H1 (cell line): ENCODE results near the gene WAC. TPM values are rescaled to one million over a fixed set of nuclear protein-coding genes. Genes with fewer than 3 reads are reported as not detected.

Experiments
- CTCF ChIA-PET: fragments of 300-600 bp; sonication (Branson Sonifier 250); formaldehyde crosslinking; loops from one replicate; lab custom pipeline; 2021; ENCODE audit not compliant: partially characterized antibody; lab: Charles Lee
- POLR2A ChIA-PET: fragments of 300-600 bp; sonication (Branson Sonifier 250); formaldehyde crosslinking; loops from one replicate; lab custom pipeline; 2021; ENCODE audit warnings: inconsistent platforms; ENCODE audit not compliant: partially characterized antibody; lab: Charles Lee
- DNase-seq, 2 experiments: peaks; one replicate each; pipeline versions ENCODE4 v3.0.0 to v3.0.0-alpha.2; 2010 to 2022; ENCODE audit warnings: low spot score in 2 of 2, low read depth in 1 of 2, mixed read lengths in 1 of 2
- FAIRE-seq: peaks from 2 replicates; lab custom pipeline; 2011; peaks lifted over from hg19 to GRCh38; lab: Jason Lieb, UNC
- H2AFZ ChIP-seq: 2 replicates; pipeline ENCODE4 v1.8.1; 2012; ENCODE audit warnings: low read length, inconsistent platforms
- H2AK5ac ChIP-seq: 2 replicates; pipeline ENCODE4 v1.6.1; 2013; ENCODE audit warnings: low read depth, low read length
- H2BK120ac ChIP-seq: replicated peaks from 2 replicates; pipeline ENCODE3; 2013; ENCODE audit warnings: low read depth, low read length, inconsistent platforms
- H2BK12ac ChIP-seq: 2 replicates; pipeline ENCODE4 v1.6.1; 2013; ENCODE audit warnings: low read depth, low read length
- H2BK15ac ChIP-seq: 2 replicates; pipeline ENCODE4 v1.6.1; 2013; ENCODE audit warnings: low read length
- H2BK20ac ChIP-seq: 2 replicates; pipeline ENCODE4 v1.6.1; 2013; ENCODE audit warnings: low read length
- H2BK5ac ChIP-seq: 2 replicates; pipeline ENCODE4 v1.6.1; 2013; ENCODE audit warnings: low read depth, low read length
- H3K14ac ChIP-seq: 2 replicates; pipeline ENCODE4 v1.6.1; 2013; ENCODE audit warnings: inconsistent platforms; ENCODE audit not compliant: insufficient read length
- H3K18ac ChIP-seq: 2 replicates; pipeline ENCODE4 v1.6.1; 2013; ENCODE audit warnings: low read length; ENCODE audit errors: extremely low read depth
- H3K23ac ChIP-seq: 2 replicates; pipeline ENCODE4 v1.6.1; 2013; ENCODE audit warnings: inconsistent platforms; ENCODE audit not compliant: insufficient read length
- H3K23me2 ChIP-seq: 2 replicates; pipeline ENCODE4 v1.6.1; 2013; ENCODE audit warnings: low read depth, low read length
- H3K27ac ChIP-seq: 2 replicates; pipeline ENCODE4 v1.6.1; 2011; ENCODE audit warnings: low read depth, low read length, inconsistent platforms
- H3K27me3 ChIP-seq, 4 experiments: replicated peaks in 1 of 4; 1 replicate in 1 of 4; 2 replicates in 3 of 4; pipeline versions ENCODE4 v1.6.1 to v1.8.1; 2011 to 2013; ENCODE audit warnings: low read length in 3 of 4, mild to moderate bottlenecking in 3 of 4, inconsistent platforms in 2 of 4, mixed read lengths in 2 of 4, moderate library complexity in 1 of 4; ENCODE audit not compliant: control insufficient read depth in 3 of 4, insufficient read depth in 3 of 4; ENCODE audit errors: extremely low read depth in 1 of 4
- H3K36me3 ChIP-seq, 4 experiments: 2 replicates each; pipeline versions ENCODE4 v1.6.1 to v1.8.1; 2011 to 2013; ENCODE audit warnings: mild to moderate bottlenecking in 4 of 4, low read length in 3 of 4, moderate library complexity in 2 of 4, control low read depth in 1 of 4, inconsistent platforms in 1 of 4; ENCODE audit not compliant: insufficient read depth in 4 of 4, control insufficient read depth in 2 of 4
- H3K4ac ChIP-seq: replicated peaks from 2 replicates; pipeline ENCODE3; 2013; ENCODE audit warnings: low read length, low read depth, mixed read lengths, inconsistent platforms; ENCODE audit not compliant: insufficient read length
- H3K4me1 ChIP-seq, 4 experiments: replicated peaks in 1 of 4; 1 replicate in 1 of 4; 2 replicates in 3 of 4; pipeline versions ENCODE4 v1.6.1 to v1.8.1; 2011 to 2013; ENCODE audit warnings: low read length in 3 of 4, inconsistent platforms in 2 of 4, mixed read lengths in 1 of 4; ENCODE audit not compliant: insufficient read depth in 4 of 4, control insufficient read depth in 3 of 4
- H3K4me2 ChIP-seq, 2 experiments: 2 replicates each; pipeline versions ENCODE4 v1.6.1 to v1.8.1; 2011 to 2013; ENCODE audit warnings: low read depth in 2 of 2, low read length in 2 of 2, control low read depth in 1 of 2, inconsistent platforms in 1 of 2, mild to moderate bottlenecking in 1 of 2; ENCODE audit not compliant: insufficient read depth in 1 of 2
- H3K4me3 ChIP-seq, 4 experiments: fragments of 200-600, 300-600 bp in 1 of 4; sonication (generic), shearing (Covaris generic), sonication (Bioruptor Twin) in 1 of 4; 2 replicates each; pipeline versions ENCODE4 v1.5.1 to v1.8.1; 2011 to 2016; ENCODE audit warnings: low read length in 4 of 4, low read depth in 3 of 4, control low read depth in 2 of 4, inconsistent platforms in 2 of 4, mild to moderate bottlenecking in 2 of 4, mixed read lengths in 1 of 4, moderate library complexity in 1 of 4; ENCODE audit not compliant: insufficient read depth in 2 of 4; ENCODE audit errors: extremely low read depth in 1 of 4
- H3K56ac ChIP-seq: replicated peaks from 2 replicates; pipeline ENCODE3; 2013; ENCODE audit warnings: low read depth, mild to moderate bottlenecking, mixed read lengths, low read length, inconsistent platforms; ENCODE audit not compliant: insufficient read length
- H3K79me1 ChIP-seq: 2 replicates; pipeline ENCODE4 v1.6.1; 2013; ENCODE audit warnings: low read depth, low read length, control low read depth
- H3K79me2 ChIP-seq, 2 experiments: 2 replicates each; pipeline versions ENCODE4 v1.6.1 to v1.8.1; 2012 to 2013; ENCODE audit warnings: low read length in 2 of 2, mild to moderate bottlenecking in 2 of 2, inconsistent platforms in 1 of 2; ENCODE audit not compliant: insufficient read depth in 2 of 2, control insufficient read depth in 1 of 2
- H3K9ac ChIP-seq, 4 experiments: replicated peaks in 1 of 4; 1 replicate in 1 of 4; 2 replicates in 3 of 4; pipeline versions ENCODE4 v1.6.1 to v1.8.1; 2011 to 2013; ENCODE audit warnings: low read depth in 3 of 4, low read length in 3 of 4, control low read depth in 2 of 4, mild to moderate bottlenecking in 2 of 4, moderate library complexity in 2 of 4, inconsistent platforms in 1 of 4; ENCODE audit errors: extremely low read depth in 1 of 4
- H3K9me3 ChIP-seq, 2 experiments: 2 replicates each; pipeline versions ENCODE4 v1.6.1 to v1.8.1; 2012 to 2013; ENCODE audit warnings: mild to moderate bottlenecking in 2 of 2, moderate library complexity in 2 of 2, control low read depth in 1 of 2, inconsistent platforms in 1 of 2, low read depth in 1 of 2, low read length in 1 of 2, mixed read lengths in 1 of 2; ENCODE audit not compliant: insufficient read depth in 2 of 2
- H4K20me1 ChIP-seq, 2 experiments: replicated peaks in 1 of 2; 2 replicates each; pipeline versions ENCODE3 to v1.8.1; 2011 to 2013; ENCODE audit warnings: inconsistent platforms in 2 of 2, low read length in 2 of 2, mild to moderate bottlenecking in 1 of 2; ENCODE audit not compliant: insufficient read depth in 2 of 2, control insufficient read depth in 1 of 2
- H4K5ac ChIP-seq: 2 replicates; pipeline ENCODE4 v1.6.1; 2013; ENCODE audit warnings: low read length, low read depth, mixed read lengths, inconsistent platforms; ENCODE audit not compliant: insufficient read length
- H4K8ac ChIP-seq: 2 replicates; pipeline ENCODE4 v1.8.0; 2013; ENCODE audit warnings: mild to moderate bottlenecking, moderate library complexity, low read length, inconsistent platforms; ENCODE audit not compliant: insufficient read depth; ENCODE audit errors: extremely low read depth
- H4K91ac ChIP-seq: replicated peaks from 2 replicates; pipeline ENCODE3; 2013; ENCODE audit warnings: low read length, mixed read lengths, inconsistent platforms; ENCODE audit not compliant: insufficient read length
- CBX5 ChIP-seq: fragments of 300-800, 300-1000 bp; sonication (generic); IDR thresholded peaks from 2 replicates; pipeline ENCODE4 v1.7.1; 2016; ENCODE audit warnings: antibody characterized with exemption, low read length, low read depth
- FOSL1 ChIP-seq: IDR thresholded peaks from 2 replicates; pipeline ENCODE4 v1.6.1; 2011; ENCODE audit warnings: mild to moderate bottlenecking, low read depth, low read length, moderate library complexity; ENCODE audit not compliant: insufficient read depth
- HDAC2 ChIP-seq, 2 experiments: fragments of 300-600 bp in 1 of 2; sonication (generic) in 1 of 2; IDR thresholded peaks; 2 replicates each; pipeline ENCODE4 v1.6.1; 2011 to 2012; ENCODE audit warnings: low read depth in 2 of 2, low read length in 2 of 2, mild to moderate bottlenecking in 2 of 2, moderate library complexity in 2 of 2, borderline replicate concordance in 1 of 2, inconsistent platforms in 1 of 2
- KDM4A ChIP-seq: IDR thresholded peaks from one replicate; pipeline ENCODE4 v1.7.1; 2012; ENCODE audit warnings: low read depth, mild to moderate bottlenecking, moderate library complexity, low read length, inconsistent platforms; ENCODE audit not compliant: severe bottlenecking
- PHF8 ChIP-seq: fragments of 200-600 bp; sonication (generic); conservative IDR thresholded peaks from 2 replicates; pipeline ENCODE4 v1.7.1; 2012; ENCODE audit warnings: low read depth, mild to moderate bottlenecking, inconsistent platforms, low read length, moderate library complexity
- SAP30 ChIP-seq: fragments of 300-600 bp; sonication (generic); IDR thresholded peaks from 2 replicates; pipeline ENCODE4 v1.7.1; 2012; ENCODE audit warnings: low read length, moderate library complexity, mild to moderate bottlenecking, inconsistent platforms; ENCODE audit not compliant: insufficient read depth, insufficient replicate concordance
- SIRT6 ChIP-seq: IDR thresholded peaks from one replicate; pipeline ENCODE4 v1.7.1; 2012; ENCODE audit warnings: low read length, inconsistent platforms
- SP4 ChIP-seq: IDR thresholded peaks from 2 replicates; pipeline ENCODE4 v1.6.1; 2012; ENCODE audit warnings: low read length, inconsistent platforms
- YY1 ChIP-seq: IDR thresholded peaks from 2 replicates; pipeline ENCODE4 v1.6.1; 2011; ENCODE audit warnings: low read depth, mild to moderate bottlenecking, low read length
- ZNF274 ChIP-seq: IDR thresholded peaks from 2 replicates; pipeline ENCODE4 v1.7.0; 2012; ENCODE audit warnings: low read length, borderline replicate concordance; ENCODE audit errors: extremely low read depth
- WGBS, 2 experiments: shearing (Covaris generic) in 1 of 2; methylation state at CpG; one replicate each; pipeline versions ENCODE4 v1.1.6 to v1.1.7; 2013 to 2015; ENCODE audit warnings: low lambda C conversion rate in 2 of 2, mixed read lengths in 2 of 2, inconsistent platforms in 1 of 2, low coverage in 1 of 2, missing lambda C conversion rate in 1 of 2; ENCODE audit not compliant: insufficient replicate concordance in 2 of 2, insufficient coverage in 1 of 2, insufficient read length in 1 of 2; ENCODE audit errors: extremely low coverage in 1 of 2, missing lambda C conversion rate in 1 of 2; 5-methylcytosine and 5-hydroxymethylcytosine counted together
- polyA plus RNA-seq, 7 experiments: library from polyadenylated mRNA; depleted of rRNA in 3 of 7; stranded (reverse) in 5 of 7; unstranded in 2 of 7; fragments of >200 nt in 5 of 7; fragments of 200-250 nt in 2 of 7; gene quantifications; 1 replicate in 5 of 7; 2 replicates in 1 of 7; 4 replicates in 1 of 7; pipeline versions ENCODE4 v1.2.1 to v1.2.3, GENCODE V29; 2011 to 2013; ENCODE audit warnings: missing spikeins in 2 of 7, mixed read lengths in 2 of 7
- total RNA-seq: library from RNA; stranded (reverse); fragmentation: NEBNext Ultra II Directional; extraction: Animal tissue kit (Norgen Biotek cat#: 25700); gene quantifications from 2 replicates; pipeline ENCODE4 v1.2.1, GENCODE V29; 2021
- TF ChIP-seq, protein P1 (sequence below): IDR thresholded peaks from 2 replicates; pipeline ENCODE4 v1.6.1; 2012; ENCODE audit warnings: inconsistent platforms
- TF ChIP-seq, protein P2 (sequence below): IDR thresholded peaks from 2 replicates; pipeline ENCODE4 v1.6.1; 2012; ENCODE audit warnings: low read length, inconsistent platforms

The WAC gene
- total and polyA plus RNA-seq, 2 of the 8 experiments (the other 6 are each of a cell fraction or from before 2014, with no cell fraction given), result 72.9 to 128 TPM

DNA sequence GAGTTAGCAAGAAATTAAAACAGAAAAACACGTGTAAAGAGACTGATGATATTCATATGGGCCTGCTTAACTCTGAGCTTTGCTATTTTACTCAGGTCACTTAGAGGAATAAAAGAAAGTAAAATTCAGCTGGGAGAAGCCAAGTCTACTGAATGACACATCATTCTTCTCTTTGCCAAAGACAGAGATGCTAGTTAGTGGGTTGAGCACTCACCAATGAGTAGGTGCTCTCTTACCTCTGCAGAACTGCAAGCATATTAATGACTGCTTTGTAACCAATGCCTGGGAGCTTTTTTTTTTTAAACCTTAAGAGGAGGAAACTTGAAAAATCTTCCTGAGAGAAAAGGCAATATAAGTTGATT is 99.6 kb downstream of the WAC start:
- POLR2A ChIA-PET, result interaction anchor here (0.6 kb wide), 1 partner anchor 357 kb away, joined by 3 read pairs; no protein-coding TSS in a partner anchor
- Histone ChIP-seq H3K4me2 (no peak overlapping the region), H3K4me1 (peaks cover 0 to 3% (median under 1%) of the 10 kb centered on the region in 4 experiments; a peak in 1 of 7 replicates), H3K79me2 (no peaks in the 10 kb centered on the region), H2BK20ac (no peak overlapping the region), H4K91ac (no peak overlapping the region), H3K36me3 (no peaks in the 10 kb centered on the region), H3K4me3 (no peak overlapping the region), H2BK12ac (no peak overlapping the region), H3K27ac (no peak overlapping the region), H3K23me2 (no peaks in the 10 kb centered on the region), H2AK5ac (no peak overlapping the region), H4K5ac (no peak overlapping the region), H3K18ac (no peak overlapping the region), H2BK5ac (no peak overlapping the region), H4K20me1 (no peaks in the 10 kb centered on the region), H3K79me1 (no peaks in the 10 kb centered on the region), H3K56ac (no peak overlapping the region), H2BK15ac (no peak overlapping the region), H4K8ac (no peak overlapping the region), H3K4ac (no peak overlapping the region), H3K23ac (no peak overlapping the region), H3K9me3 (no peaks in the 10 kb centered on the region), H3K27me3 (no peaks in the 10 kb centered on the region), H3K14ac (no peak overlapping the region), H2AFZ (no peak overlapping the region), H2BK120ac (no peak overlapping the region), H3K9ac (no peak overlapping the region)
- no peak for DNase-seq
- CTCF ChIA-PET, result interaction anchor here (0.7 to 2.5 kb wide), 4 partner anchors 31 to 813 kb away, joined by 3 to 10 read pairs (median 3); no protein-coding TSS in a partner anchor
- 100% methylated on average over 1 of the region's 1 CpG; no CpG with 5 or more reads in 1 of the 2 experiments for WGBS, 2 experiments
- FAIRE-seq, result no peak
- TF ChIP-seq, protein P1, sequence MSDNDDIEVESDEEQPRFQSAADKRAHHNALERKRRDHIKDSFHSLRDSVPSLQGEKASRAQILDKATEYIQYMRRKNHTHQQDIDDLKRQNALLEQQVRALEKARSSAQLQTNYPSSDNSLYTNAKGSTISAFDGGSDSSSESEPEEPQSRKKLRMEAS, result no peak
- TF ChIP-seq ZNF274 (no peak), YY1 (no peak), FOSL1 (no peak), SP4 (no peak), CBX5 (no peak), KDM4A (no peak), PHF8 (no peak), HDAC2 (IDR thresholded peaks at IDR 0.05; ENCODE audit: borderline replicate concordance in 1 of 2, low read depth in 2 of 2, low read length in 2 of 2) (no peak), SIRT6 (no peak), SAP30 (no peak)
- TF ChIP-seq, protein P2, sequence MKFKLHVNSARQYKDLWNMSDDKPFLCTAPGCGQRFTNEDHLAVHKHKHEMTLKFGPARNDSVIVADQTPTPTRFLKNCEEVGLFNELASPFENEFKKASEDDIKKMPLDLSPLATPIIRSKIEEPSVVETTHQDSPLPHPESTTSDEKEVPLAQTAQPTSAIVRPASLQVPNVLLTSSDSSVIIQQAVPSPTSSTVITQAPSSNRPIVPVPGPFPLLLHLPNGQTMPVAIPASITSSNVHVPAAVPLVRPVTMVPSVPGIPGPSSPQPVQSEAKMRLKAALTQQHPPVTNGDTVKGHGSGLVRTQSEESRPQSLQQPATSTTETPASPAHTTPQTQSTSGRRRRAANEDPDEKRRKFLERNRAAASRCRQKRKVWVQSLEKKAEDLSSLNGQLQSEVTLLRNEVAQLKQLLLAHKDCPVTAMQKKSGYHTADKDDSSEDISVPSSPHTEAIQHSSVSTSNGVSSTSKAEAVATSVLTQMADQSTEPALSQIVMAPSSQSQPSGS, result no peak
